Stimulated activated CD4-positive, alpha-beta T cell treated with anti-CD3 and anti-CD28 coated beads, Interleukin-1b, Interleukin-23, amount 100 ng/mL, for 24 hours (primary cell): ENCODE results near the gene TMEM38A.
"Not testable (repeated sequence)": the region's sequence is repeated elsewhere in the genome, so short reads cannot be mapped to it uniquely, and the experiment has no call there.

Source experiments
- DNase-seq, 4 experiments: peaks; one replicate each; pipeline ENCODE4 v3.0.0-alpha.2; 2020; ENCODE audit warnings: low read depth in 4 of 4, low spot score in 1 of 4

The TMEM38A gene

GRCh38 chr19:16673839-16674238, 12.9 kb downstream of the TMEM38A start:
- DNase-seq = not testable (repeated sequence)

GRCh38 chr19:16676101-16676798, 15.3 kb downstream of the TMEM38A start:
- DNase-seq = no peak

- no peak for DNase-seq
Observed at GRCh38 chr19:16677055-16677454, 16.1 kb downstream of the TMEM38A start.

DNA sequence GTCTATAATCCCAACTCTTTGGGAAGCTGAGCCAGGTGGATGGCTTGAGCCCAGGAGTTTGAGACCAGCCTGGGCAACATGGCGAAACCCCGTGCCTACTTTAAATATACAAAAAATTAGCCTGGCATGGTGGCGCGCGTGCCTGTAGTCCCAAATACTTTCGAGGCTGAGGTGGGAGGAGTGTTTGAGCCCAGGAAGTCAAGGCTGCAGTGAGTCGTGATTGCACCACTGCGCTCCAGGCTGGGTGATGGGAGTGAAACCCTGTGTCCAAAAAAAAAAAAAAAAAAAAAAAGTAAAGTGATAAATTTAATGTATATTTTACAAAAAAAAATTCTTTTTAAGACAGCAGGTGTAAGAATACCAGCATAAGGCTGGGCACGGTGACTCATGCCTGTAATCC, 17.6 kb downstream of the TMEM38A start:
- DNase-seq = no peak

DNA sequence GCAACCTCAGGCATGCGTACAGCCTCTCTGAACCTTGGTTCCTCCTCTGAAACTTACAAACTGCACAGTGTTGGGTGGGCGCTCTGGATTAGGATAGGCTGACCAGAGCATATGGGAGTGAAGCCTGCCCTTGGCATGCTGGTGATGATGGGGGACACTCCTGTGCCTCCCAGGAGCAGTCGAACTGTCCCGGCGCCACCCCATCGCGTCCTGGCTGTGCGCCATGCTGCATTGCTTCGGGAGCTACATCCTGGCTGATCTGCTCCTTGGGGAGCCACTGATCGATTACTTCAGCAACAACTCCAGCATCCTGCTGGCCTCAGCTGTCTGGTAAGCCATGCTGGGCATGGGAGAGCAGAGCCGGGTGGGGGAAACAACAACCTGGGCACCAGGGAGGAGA, 18.9 kb downstream of the TMEM38A start:
- no peak for DNase-seq

DNA sequence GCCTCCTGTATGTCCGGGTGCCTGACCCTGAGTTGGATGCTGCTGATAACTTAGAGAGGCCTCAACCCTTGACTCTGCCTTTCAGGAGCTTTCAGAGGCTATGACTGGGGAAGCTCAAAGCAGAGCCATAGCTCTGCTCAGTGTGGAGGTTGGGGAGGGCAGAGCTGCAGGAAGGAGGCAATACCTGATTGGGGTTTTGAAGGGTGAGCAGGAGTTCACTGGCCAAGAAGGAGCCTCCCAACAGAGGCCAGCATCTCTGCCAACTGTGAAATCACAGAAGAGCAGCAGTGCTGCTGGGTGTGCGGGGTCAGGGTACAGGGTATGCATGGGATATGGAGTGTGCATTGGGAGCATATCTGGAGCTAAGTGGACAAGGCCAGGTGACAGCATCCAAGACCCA, 21.6 kb downstream of the TMEM38A start:
- no peak for DNase-seq

DNA sequence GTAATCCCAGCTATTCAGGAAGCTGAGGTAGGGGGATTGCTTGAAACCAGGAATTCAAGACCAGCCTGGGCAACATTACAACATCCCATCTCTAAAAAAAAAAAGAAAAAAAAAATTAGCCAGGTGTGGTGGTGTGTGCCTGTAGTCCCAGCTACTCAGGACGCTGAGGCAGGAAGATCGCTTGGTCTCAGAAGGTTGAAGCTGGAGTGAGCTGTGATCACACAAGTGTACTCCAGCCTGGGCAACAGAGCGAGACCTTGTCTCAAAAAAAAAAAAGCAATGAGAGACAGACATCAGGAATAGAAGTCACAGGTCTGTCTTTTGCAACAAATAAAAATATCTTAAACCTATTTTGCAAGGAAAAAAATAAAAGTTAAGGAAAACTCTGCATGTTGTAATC, 23.3 kb downstream of the TMEM38A start:
- DNase-seq = no peak

- no peak for DNase-seq
Observed at GRCh38 chr19:16688084-16688483, 27.1 kb downstream of the TMEM38A start.

GRCh38 chr19:16698914-16699313, 38.0 kb downstream of the TMEM38A start:
- no peak for DNase-seq

DNA sequence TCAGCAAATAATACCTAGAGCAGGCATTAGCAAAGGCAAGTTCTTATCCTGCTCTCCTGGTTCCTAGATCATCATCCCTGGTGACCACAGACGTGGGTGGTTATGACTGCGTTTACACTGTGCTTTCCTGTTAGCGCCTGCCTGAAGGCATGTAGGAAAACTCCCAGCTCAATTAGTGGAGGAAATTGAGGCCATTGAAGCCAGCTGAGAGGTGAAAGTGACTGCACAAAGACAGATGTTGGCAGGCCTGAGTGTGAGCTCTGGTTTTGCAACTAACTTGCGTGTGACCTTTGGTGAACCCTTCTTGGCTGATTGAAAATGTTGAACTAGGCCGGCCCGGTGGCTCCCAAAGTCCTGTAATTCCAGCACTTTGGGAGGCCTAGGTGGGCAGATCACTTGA, 41.2 kb downstream of the TMEM38A start:
- DNase-seq = no peak

- DNase-seq = no peak
Observed at GRCh38 chr19:16703677-16704076, 42.7 kb downstream of the TMEM38A start.

- not testable (repeated sequence) for DNase-seq
Observed at GRCh38 chr19:16710870-16711269, 49.9 kb downstream of the TMEM38A start.

DNA sequence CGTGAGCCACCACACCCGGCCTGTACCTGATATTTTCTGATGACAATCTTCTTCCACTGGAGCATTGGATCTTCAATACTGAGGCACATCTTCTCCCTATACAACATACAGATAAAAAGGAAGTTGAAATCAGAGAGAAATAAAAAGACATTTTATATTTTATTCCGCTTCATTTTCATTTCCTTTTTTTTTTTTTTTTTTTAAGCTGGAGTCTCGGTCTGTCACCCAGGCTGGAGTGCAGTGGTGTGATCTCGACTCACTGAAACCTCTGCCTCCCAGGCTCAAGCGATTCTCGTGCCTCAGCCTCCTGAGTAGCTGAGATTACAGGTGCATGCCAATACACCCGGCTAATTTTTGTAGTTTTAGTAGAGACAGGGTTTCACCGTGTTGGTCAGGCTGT, 51.4 kb downstream of the TMEM38A start:
- not testable (repeated sequence) for DNase-seq

GRCh38 chr19:16714702-16715287, 53.9 kb downstream of the TMEM38A start:
- peak in 3 of 4 experiments; percentile 7 to 24 (median 11) for DNase-seq

DNA sequence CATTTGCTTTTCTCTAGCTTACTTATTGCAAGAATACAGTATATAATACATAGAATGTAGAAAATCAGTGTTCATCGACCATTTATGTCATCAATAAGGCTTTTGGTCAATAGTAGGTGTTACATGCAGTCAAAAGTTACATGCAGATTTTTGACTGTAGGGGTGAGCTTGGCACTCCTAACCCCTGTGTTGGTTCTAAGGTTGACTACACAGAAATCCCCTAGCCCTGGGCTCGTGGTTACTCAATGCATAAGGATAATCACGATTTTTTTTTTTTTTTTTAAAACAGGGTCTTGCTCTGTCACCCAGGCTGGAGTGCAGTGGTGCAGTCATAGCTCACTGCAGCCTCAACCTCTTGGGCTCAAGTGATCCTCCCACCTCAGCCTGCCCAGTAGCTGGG, 54.7 kb downstream of the TMEM38A start:
- DNase-seq = no peak

GRCh38 chr19:16721051-16721450, 60.1 kb downstream of the TMEM38A start:
- DNase-seq = no peak

- DNase-seq = no peak
Observed at GRCh38 chr19:16722591-16722990, 61.7 kb downstream of the TMEM38A start.

DNA sequence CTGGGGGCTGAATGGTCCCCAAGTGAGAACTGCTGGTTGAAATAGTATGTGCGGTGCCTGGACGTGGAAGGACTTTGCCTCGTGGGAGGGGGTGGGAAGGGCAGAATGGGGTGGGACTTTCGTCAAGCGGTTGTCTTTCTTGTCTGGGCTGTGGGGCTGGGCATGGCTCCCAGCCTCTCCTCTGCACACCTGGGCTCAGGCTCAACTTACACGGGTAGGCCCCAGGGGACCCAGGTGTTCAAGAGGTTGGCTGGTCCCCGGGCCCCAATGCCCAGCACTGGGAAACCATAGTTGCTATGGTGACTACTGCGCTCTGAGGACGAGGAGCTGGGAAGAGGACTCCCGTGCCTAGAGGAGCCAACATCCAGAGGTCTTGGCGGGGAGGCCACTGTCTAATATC, 66.0 kb downstream of the TMEM38A start:
- DNase-seq = no peak

DNA sequence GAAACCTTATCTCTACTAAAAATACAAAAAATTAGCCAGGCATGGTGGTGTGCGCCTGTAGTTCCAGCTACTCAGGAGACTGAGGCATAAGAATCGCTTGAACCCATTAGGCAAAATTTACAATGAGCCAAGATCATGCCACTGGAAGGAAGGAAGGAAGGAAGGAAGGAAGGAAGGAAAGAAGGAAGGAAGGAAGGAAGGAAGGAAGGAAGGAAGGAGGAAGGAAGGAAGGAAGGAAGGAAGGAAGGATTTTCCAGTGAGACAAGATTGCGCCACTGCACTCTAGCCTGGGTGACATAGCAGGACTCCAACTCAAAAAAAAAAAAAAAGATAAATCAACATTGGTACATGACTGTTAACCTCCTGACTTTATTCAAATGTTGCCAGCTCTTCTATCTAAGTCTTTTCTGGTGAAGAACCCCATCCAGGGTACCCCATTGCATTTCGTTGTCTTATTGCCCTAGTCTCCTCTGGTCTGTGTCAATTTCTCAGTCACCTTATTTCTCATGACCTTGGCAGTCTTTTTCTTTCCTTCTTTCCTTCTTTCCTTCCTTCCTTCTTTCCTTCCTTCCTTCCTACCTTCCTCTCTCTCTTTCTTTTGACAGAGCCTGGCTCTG, 74.8 kb downstream of the TMEM38A start:
- DNase-seq = not testable (repeated sequence)

GRCh38 chr19:16736709-16737108, 75.8 kb downstream of the TMEM38A start:
- no peak for DNase-seq

DNA sequence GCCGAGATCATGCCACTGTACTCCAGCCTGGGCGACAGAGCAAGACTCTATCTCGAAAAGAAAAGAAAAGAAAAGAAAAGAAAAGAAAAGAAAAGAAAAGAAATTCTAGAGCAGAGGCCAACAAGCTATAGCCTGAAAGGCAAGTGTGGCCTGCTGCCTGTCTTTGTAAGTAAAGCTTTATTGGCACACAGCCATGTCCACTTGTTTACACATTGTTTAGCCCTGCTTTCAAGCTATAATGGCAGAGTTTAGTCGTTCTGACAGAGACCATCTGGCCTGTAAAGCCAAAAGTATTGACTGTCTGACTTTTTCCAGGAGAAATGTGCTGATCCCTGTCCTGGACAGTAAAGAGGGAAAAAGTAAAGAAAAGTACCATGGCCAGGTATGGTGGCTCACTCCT, 77.0 kb downstream of the TMEM38A start:
- DNase-seq = no peak

- DNase-seq = no peak
Observed at GRCh38 chr19:16739546-16739945, 78.6 kb downstream of the TMEM38A start.
